Naive B cell (primary cell): ENCODE measurements around the gene IFNGR2. TPM values are rescaled to one million over a fixed set of nuclear protein-coding genes. Genes with fewer than 3 reads are reported as not detected.
"Not testable (repeated sequence)": the region's sequence is repeated elsewhere in the genome, so short reads cannot be mapped to it uniquely, and the experiment has no call there.

Experiments
- ATAC-seq, 2 donors: fragments of 150-1000 bp; cut with Tn5 transposase; 2 replicates each; pipeline ENCODE4 v1.10.0; 2021; ENCODE audit warnings: low read depth in 2 of 2, mild to moderate bottlenecking in 2 of 2, moderate library complexity in 2 of 2
- DNase-seq: peaks from one replicate; pipeline ENCODE4 v3.0.0; 2022
- H3K27ac Mint-ChIP-seq, 6 donors: one replicate each; pipeline ENCODE4 v1.8.0; 2020 to 2022; ENCODE audit warnings: mild to moderate bottlenecking in 6 of 6, mixed read lengths in 6 of 6, moderate library complexity in 5 of 6, inconsistent platforms in 2 of 6
- H3K27me3 Mint-ChIP-seq, 3 donors: one replicate each; pipeline ENCODE4 v1.8.0; 2021 to 2022; ENCODE audit warnings: mixed read lengths in 3 of 3, mild to moderate bottlenecking in 1 of 3
- H3K36me3 Mint-ChIP-seq, 2 donors: one replicate each; pipeline ENCODE4 v1.8.0; 2020 to 2022; ENCODE audit warnings: mixed read lengths in 2 of 2, inconsistent platforms in 1 of 2, mild to moderate bottlenecking in 1 of 2
- H3K4me1 Mint-ChIP-seq, 3 donors: one replicate each; pipeline ENCODE4 v1.8.0; 2020 to 2022; ENCODE audit warnings: mixed read lengths in 3 of 3, inconsistent platforms in 1 of 3, mild to moderate bottlenecking in 1 of 3, moderate library complexity in 1 of 3
- H3K4me3 Mint-ChIP-seq, 8 donors: one replicate each; pipeline ENCODE4 v1.8.0; 2020 to 2022; ENCODE audit warnings: mild to moderate bottlenecking in 8 of 8, mixed read lengths in 8 of 8, moderate library complexity in 8 of 8, inconsistent platforms in 2 of 8
- H3K9me3 Mint-ChIP-seq, 7 donors: one replicate each; pipeline ENCODE4 v1.8.0; 2020 to 2022; ENCODE audit warnings: mixed read lengths in 7 of 7, mild to moderate bottlenecking in 5 of 7, inconsistent platforms in 2 of 7, moderate library complexity in 1 of 7
- polyA plus RNA-seq, 6 donors: library from polyadenylated mRNA; unstranded; fragments of 300-500 nt; fragmentation: Illumina TruSeq; gene quantifications; one replicate each; pipeline ENCODE4 v1.2.3, GENCODE V29; 2021; ENCODE audit warnings: low read depth in 6 of 6

IFNGR2 gene
- polyA plus RNA-seq, 6 donors from 2014 or later: 120 to 177 (median 144) TPM

- H3K9me3 Mint-ChIP-seq: no peaks in the 10 kb centered on the region
- H3K4me3 Mint-ChIP-seq: peak overlapping the region; percentile 35 to 85 (median 65)
- ATAC-seq: peak; percentile 71 to 76
- peak; percentile 61 for DNase-seq
- H3K36me3 Mint-ChIP-seq: peaks cover 4 to 6% of the 10 kb centered on the region in 2 donors
- H3K27ac Mint-ChIP-seq: peak overlapping the region; percentile 75 to 97 (median 94)
- H3K4me1 Mint-ChIP-seq: peaks cover 38 to 74% (median 69%) of the 10 kb centered on the region in 3 donors
- no peaks in the 10 kb centered on the region for H3K27me3 Mint-ChIP-seq
Measured at GRCh38 chr21:33441489-33442477, 38.6 kb downstream of the IFNGR2 start.

GRCh38 chr21:33443194-33443593 is 40.0 kb downstream of the IFNGR2 start:
- Mint-ChIP-seq H3K9me3 (no peaks in the 10 kb centered on the region), H3K4me3 (peak overlapping the region in 4 of 8 donors; percentile 7 to 39 (median 20)), H3K27me3 (no peaks in the 10 kb centered on the region), H3K36me3 (peaks cover 4 to 6% of the 10 kb centered on the region in 2 donors), H3K27ac (peak overlapping the region; percentile 15 to 97 (median 88)), H3K4me1 (peaks cover 34 to 59% (median 55%) of the 10 kb centered on the region in 3 donors)
- no peak for DNase-seq
- ATAC-seq: no peak

GRCh38 chr21:33444499-33444898 is 41.3 kb downstream of the IFNGR2 start:
- DNase-seq (no peak), ATAC-seq (no peak)
- no peaks in the 10 kb centered on the region for H3K9me3 Mint-ChIP-seq
- H3K4me3 Mint-ChIP-seq: peak overlapping the region in 2 of 8 donors; percentile 10 to 57
- no peaks in the 10 kb centered on the region for H3K27me3 Mint-ChIP-seq
- H3K36me3 Mint-ChIP-seq: no peaks in the 10 kb centered on the region
- H3K27ac Mint-ChIP-seq: peak overlapping the region in 5 of 6 donors; percentile 21 to 86 (median 76)
- peaks cover 29 to 54% (median 49%) of the 10 kb centered on the region in 3 donors for H3K4me1 Mint-ChIP-seq

- peaks cover 21 to 38% (median 38%) of the 10 kb centered on the region in 3 donors for H3K4me1 Mint-ChIP-seq
- not testable (repeated sequence) for H3K4me3 Mint-ChIP-seq, ATAC-seq, H3K27me3 Mint-ChIP-seq, H3K9me3 Mint-ChIP-seq, H3K27ac Mint-ChIP-seq, DNase-seq, H3K36me3 Mint-ChIP-seq
Measured at GRCh38 chr21:33446620-33447019, 43.4 kb downstream of the IFNGR2 start.

GRCh38 chr21:33449616-33450015 is 46.4 kb downstream of the IFNGR2 start:
- peaks cover 4 to 8% (median 8%) of the 10 kb centered on the region in 3 donors for H3K4me1 Mint-ChIP-seq
- peak overlapping the region in 1 of 6 donors; percentile 72 for H3K27ac Mint-ChIP-seq
- peaks cover 0 to 18% of the 10 kb centered on the region in 2 donors for H3K36me3 Mint-ChIP-seq
- ATAC-seq (no peak), DNase-seq (no peak)
- no peaks in the 10 kb centered on the region for H3K27me3 Mint-ChIP-seq
- H3K9me3 Mint-ChIP-seq: peaks cover 0 to 2% (median 0%) of the 10 kb centered on the region in 7 donors
- no peak overlapping the region for H3K4me3 Mint-ChIP-seq

GRCh38 chr21:33451634-33452071 is 48.4 kb downstream of the IFNGR2 start:
- Mint-ChIP-seq H3K36me3 (peaks cover 0 to 18% of the 10 kb centered on the region in 2 donors), H3K27ac (peak overlapping the region in 4 of 6 donors; percentile 5 to 29 (median 14)), H3K4me3 (no peak overlapping the region), H3K9me3 (peaks cover 0 to 2% (median 0%) of the 10 kb centered on the region in 7 donors), H3K27me3 (no peaks in the 10 kb centered on the region), H3K4me1 (no peaks in the 10 kb centered on the region)
- ATAC-seq (no peak), DNase-seq (no peak)

- Mint-ChIP-seq H3K4me1 (no peaks in the 10 kb centered on the region), H3K27me3 (no peaks in the 10 kb centered on the region), H3K27ac (peak overlapping the region in 4 of 6 donors; percentile 1 to 73 (median 17)), H3K9me3 (peaks cover 0 to 2% (median 0%) of the 10 kb centered on the region in 7 donors), H3K36me3 (peaks cover 0 to 18% of the 10 kb centered on the region in 2 donors), H3K4me3 (no peak overlapping the region)
- no peak for DNase-seq
- ATAC-seq: no peak
Measured at GRCh38 chr21:33452362-33452761, 49.1 kb downstream of the IFNGR2 start.

- Mint-ChIP-seq H3K9me3 (peaks cover 0 to 2% (median 0%) of the 10 kb centered on the region in 7 donors), H3K4me1 (no peaks in the 10 kb centered on the region), H3K4me3 (no peak overlapping the region), H3K36me3 (peaks cover 8 to 18% of the 10 kb centered on the region in 2 donors), H3K27me3 (no peaks in the 10 kb centered on the region), H3K27ac (no peak overlapping the region)
- no peak for ATAC-seq
- DNase-seq: no peak
Measured at GRCh38 chr21:33455686-33456446, 52.7 kb downstream of the IFNGR2 start.

GRCh38 chr21:33458861-33459260 is 55.6 kb downstream of the IFNGR2 start:
- Mint-ChIP-seq H3K4me1 (no peaks in the 10 kb centered on the region), H3K27me3 (no peaks in the 10 kb centered on the region), H3K9me3 (no peaks in the 10 kb centered on the region), H3K36me3 (peaks cover 0 to 8% of the 10 kb centered on the region in 2 donors), H3K27ac (no peak overlapping the region), H3K4me3 (no peak overlapping the region)
- ATAC-seq (no peak), DNase-seq (no peak)

GRCh38 chr21:33461538-33462250 is 58.5 kb downstream of the IFNGR2 start:
- no peaks in the 10 kb centered on the region for H3K9me3 Mint-ChIP-seq
- no peaks in the 10 kb centered on the region for H3K4me1 Mint-ChIP-seq
- peaks cover 0 to 11% of the 10 kb centered on the region in 2 donors for H3K36me3 Mint-ChIP-seq
- H3K27me3 Mint-ChIP-seq: no peaks in the 10 kb centered on the region
- no peak overlapping the region for H3K27ac Mint-ChIP-seq
- no peak overlapping the region for H3K4me3 Mint-ChIP-seq
- DNase-seq (no peak), ATAC-seq (no peak)

GRCh38 chr21:33469183-33469582 is 66.0 kb downstream of the IFNGR2 start:
- ATAC-seq, DNase-seq, H3K27ac Mint-ChIP-seq, H3K4me3 Mint-ChIP-seq, H3K27me3 Mint-ChIP-seq, H3K9me3 Mint-ChIP-seq, H3K36me3 Mint-ChIP-seq: not testable (repeated sequence)
- peaks cover 0 to 24% (median 10%) of the 10 kb centered on the region in 3 donors for H3K4me1 Mint-ChIP-seq

- Mint-ChIP-seq H3K27me3 (no peaks in the 10 kb centered on the region), H3K4me1 (peaks cover 0 to 26% (median 10%) of the 10 kb centered on the region in 3 donors), H3K4me3 (no peak overlapping the region), H3K36me3 (peaks cover 0 to 7% of the 10 kb centered on the region in 2 donors), H3K9me3 (peaks cover 0 to 2% (median 0%) of the 10 kb centered on the region in 7 donors), H3K27ac (no peak overlapping the region)
- DNase-seq (no peak), ATAC-seq (no peak)
Measured at GRCh38 chr21:33470701-33471100, 67.5 kb downstream of the IFNGR2 start.

GRCh38 chr21:33473344-33473743 is 70.1 kb downstream of the IFNGR2 start:
- H3K4me1 Mint-ChIP-seq: peaks cover 2 to 32% (median 12%) of the 10 kb centered on the region in 3 donors
- no peaks in the 10 kb centered on the region for H3K27me3 Mint-ChIP-seq
- H3K9me3 Mint-ChIP-seq: peaks cover 0 to 2% (median 0%) of the 10 kb centered on the region in 7 donors
- peak overlapping the region in 1 of 6 donors; percentile 5 for H3K27ac Mint-ChIP-seq
- ATAC-seq: no peak
- H3K36me3 Mint-ChIP-seq: peaks cover 0 to 3% of the 10 kb centered on the region in 2 donors
- no peak for DNase-seq
- H3K4me3 Mint-ChIP-seq: no peak overlapping the region
